Urinary bladder (tissue), 4 donors: ENCODE results near the gene KCNJ10. TPM values are rescaled to one million over a fixed set of nuclear protein-coding genes. Genes with fewer than 3 reads are reported as not detected.

Source experiments
- DNase-seq: peaks from one replicate; pipeline ENCODE4 v3.0.0-alpha.2; 2015; ENCODE audit errors: extremely low spot score
- H3K27ac ChIP-seq: one replicate; pipeline ENCODE4 v1.5.1; 2013; ENCODE audit warnings: low read depth, mild to moderate bottlenecking, moderate library complexity
- H3K36me3 ChIP-seq: one replicate; pipeline ENCODE4 v1.6.1; 2013; ENCODE audit warnings: mild to moderate bottlenecking, moderate library complexity; ENCODE audit not compliant: insufficient read depth
- H3K4me1 ChIP-seq: one replicate; pipeline ENCODE4 v1.6.1; 2013; ENCODE audit warnings: mild to moderate bottlenecking, moderate library complexity; ENCODE audit not compliant: insufficient read depth
- H3K4me3 ChIP-seq: one replicate; pipeline ENCODE4 v1.5.1; 2013; ENCODE audit warnings: low read depth, low read length
- WGBS: extraction: QIAGEN DNeasy Blood & Tissue Kit; methylation state at CpG from one replicate; pipeline ENCODE4 v1.1.7; 2013; 5-methylcytosine and 5-hydroxymethylcytosine counted together
- polyA plus RNA-seq: library from polyadenylated mRNA; stranded (reverse); fragments of 200-250 nt; gene quantifications from one replicate; pipeline ENCODE4 v1.2.3, GENCODE V29; 2013
- total RNA-seq: library from RNA; depleted of rRNA; stranded (reverse); fragments of >200 nt; gene quantifications from one replicate; pipeline ENCODE4 v1.2.3, GENCODE V29; 2014
- donor health status: healthy with polysubstance abuse.
- donor health status: healthy.

Gene KCNJ10
- total and polyA plus RNA-seq, 2 donors, result 0.06 to 0.26 TPM

DNA sequence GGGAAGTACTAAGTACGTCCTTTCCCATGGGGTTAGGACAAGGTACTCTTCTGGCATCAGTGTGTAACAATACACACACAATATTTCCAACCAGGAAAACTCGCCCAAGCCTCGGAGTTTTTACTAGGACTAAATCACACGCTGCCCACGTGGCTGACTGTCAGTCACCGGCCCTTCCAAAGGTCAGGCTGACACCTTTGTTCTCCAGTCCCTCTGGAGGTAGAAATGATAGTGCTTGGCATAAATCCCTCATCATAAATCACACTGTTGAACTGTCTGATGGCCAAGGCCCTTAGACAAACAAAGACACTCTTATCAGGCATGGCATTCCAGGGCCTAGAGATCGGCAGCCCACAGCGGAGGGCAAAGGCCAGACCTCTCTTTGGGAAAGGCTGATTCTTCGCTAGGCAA lies 99.0 kb downstream of the KCNJ10 start:
- WGBS, result 37% methylated on average over 9 of the region's 9 CpGs
- H3K4me3 ChIP-seq, result no peak overlapping the region
- no peaks in the 10 kb centered on the region for H3K36me3 ChIP-seq
- no peak for DNase-seq
- H3K27ac ChIP-seq, result no peak overlapping the region
- no peaks in the 10 kb centered on the region for H3K4me1 ChIP-seq

GRCh38 chr1:159968901-159969300 lies 101.1 kb downstream of the KCNJ10 start:
- DNase-seq, result no peak
- WGBS, result 96% methylated on average over 3 of the region's 3 CpGs
- Histone ChIP-seq H3K4me3 (no peak overlapping the region), H3K27ac (no peak overlapping the region), H3K36me3 (no peaks in the 10 kb centered on the region), H3K4me1 (no peaks in the 10 kb centered on the region)

- Histone ChIP-seq H3K4me3 (no peak overlapping the region), H3K27ac (no peak overlapping the region), H3K36me3 (no peaks in the 10 kb centered on the region), H3K4me1 (peaks cover 1% of the 10 kb centered on the region)
- no peak for DNase-seq
- WGBS, result 88% methylated on average over 2 of the region's 2 CpGs
Observed at GRCh38 chr1:159965263-159965662, 104.7 kb downstream of the KCNJ10 start.

DNA sequence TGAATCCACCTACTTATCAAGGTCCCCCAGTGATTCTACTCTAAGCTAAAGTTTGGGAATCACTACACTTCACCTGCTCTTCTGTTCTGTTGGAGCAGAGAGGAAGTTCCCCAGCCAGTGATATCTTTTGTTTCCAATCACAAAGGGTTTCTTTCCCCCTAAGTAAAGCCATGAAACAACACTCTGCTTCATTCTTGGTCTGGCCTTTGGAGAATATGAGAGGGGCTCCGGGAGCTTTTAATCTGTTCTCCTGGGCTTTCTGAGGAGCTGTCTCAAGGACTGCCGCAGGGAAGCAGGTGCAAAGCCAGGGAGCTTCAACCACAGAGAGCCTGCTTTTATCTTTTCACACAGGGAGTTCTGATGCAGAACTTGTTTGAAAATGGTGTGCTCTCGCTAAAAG lies 105.8 kb downstream of the KCNJ10 start:
- Histone ChIP-seq H3K4me1 (peaks cover 1% of the 10 kb centered on the region), H3K4me3 (no peak overlapping the region), H3K36me3 (no peaks in the 10 kb centered on the region), H3K27ac (no peak overlapping the region)
- no peak for DNase-seq
- 58% methylated on average over 3 of the region's 3 CpGs for WGBS

DNA sequence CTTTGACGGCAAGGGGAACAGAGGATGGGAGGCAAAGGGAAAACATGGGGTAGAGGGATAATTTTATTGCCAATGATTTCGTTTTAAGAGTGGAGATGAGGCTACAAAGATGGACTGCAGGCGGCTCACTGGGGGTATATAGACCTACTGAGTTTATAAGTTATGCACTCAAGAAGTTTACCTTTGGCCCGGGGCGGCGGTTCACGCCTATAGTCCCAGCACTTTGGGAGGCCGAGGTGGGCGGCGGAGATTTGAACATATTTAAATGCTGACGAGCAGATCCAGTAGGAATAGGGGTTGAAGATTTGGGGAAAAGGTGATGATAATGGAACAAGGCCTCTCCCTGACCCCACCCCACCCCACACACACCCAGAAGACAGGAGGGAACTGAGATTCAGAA lies 107.8 kb downstream of the KCNJ10 start:
- 77% methylated on average over 11 of the region's 11 CpGs for WGBS
- no peak overlapping the region for H3K27ac ChIP-seq
- no peaks in the 10 kb centered on the region for H3K36me3 ChIP-seq
- H3K4me1 ChIP-seq, result peaks cover 1% of the 10 kb centered on the region
- DNase-seq, result no peak
- no peak overlapping the region for H3K4me3 ChIP-seq

- no peaks in the 10 kb centered on the region for H3K36me3 ChIP-seq
- no peak overlapping the region for H3K27ac ChIP-seq
- peaks cover 1% of the 10 kb centered on the region for H3K4me1 ChIP-seq
- WGBS, result 34% methylated on average over 15 of the region's 15 CpGs
- no peak for DNase-seq
- H3K4me3 ChIP-seq, result no peak overlapping the region
Observed at GRCh38 chr1:159961636-159962035, 108.3 kb downstream of the KCNJ10 start.

DNA sequence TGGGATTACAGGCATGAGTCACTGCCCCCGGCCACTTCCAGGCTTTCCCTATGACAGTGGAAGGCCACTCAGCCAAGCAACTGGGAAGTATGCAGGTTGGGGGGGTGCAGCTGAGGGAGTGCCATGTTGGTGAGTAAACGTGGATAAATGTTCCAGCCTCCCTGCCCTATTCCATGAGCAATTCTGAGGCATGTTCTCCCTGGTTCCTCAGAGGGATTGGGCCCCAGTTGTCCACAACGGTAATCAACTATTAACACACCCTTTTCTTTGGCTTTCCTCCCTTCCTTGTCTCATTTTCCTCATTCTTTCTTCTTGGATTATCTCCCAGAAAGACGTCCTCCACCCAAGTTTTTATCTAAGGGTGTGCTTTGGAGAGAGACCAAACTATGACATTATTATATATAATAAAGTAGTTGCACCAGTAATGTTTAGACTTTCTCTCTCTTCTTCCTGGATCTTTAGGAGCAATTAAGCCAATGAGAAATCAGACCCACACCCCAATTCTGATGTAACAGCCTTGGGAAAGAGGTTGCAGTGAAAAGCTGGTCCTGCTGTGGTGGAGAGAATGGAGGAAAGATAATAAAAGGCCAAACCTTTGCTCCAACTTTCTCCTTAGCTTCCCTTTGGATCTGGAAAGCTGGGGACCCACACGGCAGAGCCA lies 109.1 kb downstream of the KCNJ10 start:
- Histone ChIP-seq H3K4me3 (no peak overlapping the region), H3K4me1 (peaks cover 1% of the 10 kb centered on the region), H3K27ac (no peak overlapping the region), H3K36me3 (no peaks in the 10 kb centered on the region)
- no peak for DNase-seq
- 22% methylated on average over 5 of the region's 5 CpGs for WGBS

DNA sequence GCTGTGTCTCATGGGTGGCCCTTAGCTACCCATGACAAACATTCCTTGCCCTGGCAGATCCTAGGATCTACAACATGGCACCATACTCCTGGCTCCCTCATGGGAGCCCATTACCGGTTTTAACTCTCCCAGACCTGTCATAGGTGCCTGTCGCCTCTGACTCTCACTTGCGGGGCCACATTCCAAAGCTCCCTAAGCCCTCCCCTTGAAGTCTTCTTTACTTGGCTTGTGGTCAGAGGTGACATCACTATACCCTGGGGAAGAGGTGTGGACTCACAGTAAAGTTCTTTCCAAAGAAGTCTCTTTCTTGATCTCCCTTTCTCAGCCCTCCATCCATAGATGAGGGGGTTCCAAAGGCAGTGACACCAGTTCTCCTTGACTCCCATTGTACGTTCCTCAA lies 110.5 kb downstream of the KCNJ10 start:
- peaks cover 1% of the 10 kb centered on the region for H3K4me1 ChIP-seq
- 65% methylated on average over 4 of the region's 4 CpGs for WGBS
- no peak overlapping the region for H3K4me3 ChIP-seq
- no peaks in the 10 kb centered on the region for H3K36me3 ChIP-seq
- H3K27ac ChIP-seq, result no peak overlapping the region
- no peak for DNase-seq

DNA sequence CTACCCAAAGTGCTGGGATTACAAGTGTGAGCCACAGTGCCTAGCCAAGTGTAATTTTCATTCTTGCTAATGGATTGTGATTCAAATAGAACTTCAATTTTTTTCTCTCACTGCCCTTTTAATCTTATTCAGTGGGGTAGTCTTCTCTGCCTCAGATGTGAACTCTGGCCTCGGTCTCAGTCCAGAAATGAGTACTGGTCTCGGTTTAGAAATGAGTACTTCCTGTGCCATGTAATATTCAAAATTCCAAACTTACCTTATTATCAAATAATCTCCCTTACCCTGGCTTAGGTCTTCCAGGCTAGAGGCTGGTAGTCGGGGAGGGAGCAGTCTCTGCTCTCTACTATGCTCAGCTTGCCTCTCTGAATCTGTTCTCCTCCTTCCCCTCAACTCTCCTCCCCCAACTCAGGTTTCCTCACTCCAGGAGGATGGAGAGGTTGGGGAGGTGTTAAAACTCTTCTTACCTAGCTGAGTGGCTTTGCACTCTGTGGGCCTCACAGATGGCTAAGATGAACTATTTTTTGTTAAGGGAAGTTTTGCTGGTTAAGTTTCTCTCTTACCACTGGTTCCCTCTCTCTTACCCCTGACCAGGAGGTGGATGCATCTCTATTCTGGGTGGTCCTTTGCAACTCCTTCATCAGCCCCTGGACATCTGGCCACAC lies 111.1 kb downstream of the KCNJ10 start:
- Histone ChIP-seq H3K36me3 (no peaks in the 10 kb centered on the region), H3K4me1 (peaks cover 1% of the 10 kb centered on the region), H3K4me3 (no peak overlapping the region), H3K27ac (no peak overlapping the region)
- no peak for DNase-seq
- 83% methylated on average over 3 of the region's 3 CpGs for WGBS

GRCh38 chr1:159957824-159958268 lies 112.1 kb downstream of the KCNJ10 start:
- no peak for DNase-seq
- Histone ChIP-seq H3K27ac (no peak overlapping the region), H3K36me3 (no peaks in the 10 kb centered on the region), H3K4me1 (peaks cover 1% of the 10 kb centered on the region), H3K4me3 (no peak overlapping the region)
- 27% methylated on average over 9 of the region's 9 CpGs for WGBS

GRCh38 chr1:159955456-159955855 lies 114.5 kb downstream of the KCNJ10 start:
- Histone ChIP-seq H3K36me3 (no peaks in the 10 kb centered on the region), H3K4me3 (no peak overlapping the region), H3K27ac (no peak overlapping the region), H3K4me1 (no peaks in the 10 kb centered on the region)
- DNase-seq, result no peak
- 88% methylated on average over 3 of the region's 3 CpGs for WGBS

DNA sequence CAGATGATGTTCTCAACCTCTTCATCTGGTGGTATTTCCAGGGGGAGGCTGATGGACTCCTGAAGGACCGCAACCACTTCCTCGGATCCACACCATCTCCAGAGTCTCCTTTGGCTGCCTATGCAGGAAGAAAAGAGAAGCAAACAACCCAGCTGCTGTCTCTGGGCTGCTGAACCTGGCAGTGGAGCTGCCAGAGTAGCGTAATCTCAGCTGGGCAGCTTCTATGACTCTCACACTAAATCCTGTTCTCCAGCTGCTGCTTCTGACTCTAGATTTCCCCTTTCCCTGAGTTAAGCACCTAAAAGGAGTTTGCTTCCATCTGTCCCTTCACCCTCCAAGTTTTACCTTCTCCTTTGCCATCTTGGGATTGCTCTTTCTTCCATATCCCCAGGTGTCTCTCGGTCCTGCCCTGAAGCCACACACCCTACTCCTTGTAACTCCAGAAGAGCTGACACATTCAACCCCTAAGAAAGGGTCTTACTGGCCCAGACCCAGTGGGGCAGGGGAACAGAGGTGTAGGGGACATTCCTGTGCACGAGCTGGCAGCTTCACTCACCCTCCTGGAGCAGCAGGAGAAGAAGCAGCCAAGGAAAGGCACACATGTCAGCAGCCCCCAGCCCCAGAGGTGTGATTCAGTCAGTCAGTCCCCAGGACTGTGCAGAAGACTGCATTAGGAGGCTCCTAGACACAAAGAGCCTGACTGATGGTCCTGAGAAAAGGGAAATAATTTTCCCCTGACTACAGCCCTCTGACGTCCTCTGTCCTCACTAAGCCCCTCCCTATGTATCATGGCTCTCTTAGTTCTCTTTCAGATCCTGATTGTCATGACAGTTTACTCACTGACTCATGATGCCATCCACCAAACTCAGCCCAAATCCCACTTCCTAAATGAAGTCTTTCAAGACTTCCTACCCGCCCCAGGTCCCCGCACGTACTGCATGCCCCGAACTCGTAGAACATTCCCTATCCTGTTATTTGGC lies 116.1 kb downstream of the KCNJ10 start, which contains the start of gene SLAMF9:
Gene SLAMF9, minus strand, starts transcription at position 702 of the 980 bp plus-strand sequence. Its CDS starts 100 bp downstream, at position 602.
- Histone ChIP-seq H3K4me1 (no peaks in the 10 kb centered on the region), H3K4me3 (no peak within 1 kb of the TSS), H3K27ac (no peak within 1 kb of the TSS), H3K36me3 (no peaks in the 10 kb centered on the region)
- 54% methylated on average over 11 of the region's 11 CpGs for WGBS
- DNase-seq, result no peak

DNA sequence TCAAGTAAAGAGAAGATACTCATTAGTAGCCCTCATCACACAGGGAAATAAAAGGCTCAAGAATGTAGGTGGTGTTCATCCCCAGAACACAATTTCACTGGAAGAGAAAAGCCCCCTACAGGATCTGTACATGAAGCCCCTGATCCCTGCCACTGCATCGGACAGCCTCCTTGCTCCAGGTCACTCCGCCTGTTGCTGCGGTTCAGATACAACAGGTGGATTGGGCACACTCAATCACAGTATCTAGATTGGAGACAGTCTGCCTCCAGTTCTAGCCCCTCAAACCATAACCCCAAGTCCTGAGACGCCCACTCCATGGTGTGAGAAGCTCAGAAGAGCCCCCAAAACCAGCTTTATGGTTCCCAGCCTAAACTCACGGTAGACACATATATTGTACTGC lies 117.0 kb downstream of the KCNJ10 start:
- H3K4me1 ChIP-seq, result no peaks in the 10 kb centered on the region
- H3K36me3 ChIP-seq, result no peaks in the 10 kb centered on the region
- DNase-seq, result no peak
- WGBS, result 92% methylated on average over 5 of the region's 5 CpGs
- no peak overlapping the region for H3K4me3 ChIP-seq
- no peak overlapping the region for H3K27ac ChIP-seq
